Stimulated activated CD8-positive, alpha-beta memory T cell treated with anti-CD3 and anti-CD28 coated beads, Interleukin-4, amount 100 ng/mL, for 1 hour (primary cell): ENCODE results near the gene OTULIN.

Experiments used
- DNase-seq, 2 donors: peaks; one replicate each; pipeline ENCODE4 v3.0.0-alpha.2; 2020; ENCODE audit warnings: low read depth in 2 of 2, low spot score in 1 of 2

Gene OTULIN

DNA sequence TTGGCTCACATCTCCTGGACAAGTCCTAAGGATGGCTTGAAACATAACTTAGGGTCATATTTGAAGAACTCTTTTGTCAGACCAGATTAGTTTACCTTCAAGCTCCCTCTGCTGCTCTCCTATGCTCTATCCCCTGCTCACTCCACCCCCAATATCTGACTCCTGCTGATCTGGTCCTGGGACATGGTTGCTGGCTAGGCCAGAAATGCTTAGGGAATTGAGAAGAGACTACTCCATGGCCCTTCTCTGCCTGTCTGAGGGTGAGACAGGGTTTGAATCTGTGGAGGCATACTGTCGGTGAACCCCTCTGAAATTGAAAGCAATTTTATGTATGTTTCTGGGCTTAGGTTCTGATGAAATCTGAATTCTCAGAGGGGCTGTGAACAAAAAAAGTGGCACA lies 3.3 kb downstream of the OTULIN start:
- DNase-seq = no peak

GRCh38 chr5:14668181-14668591 lies 3.7 kb downstream of the OTULIN start:
- DNase-seq = no peak

DNA sequence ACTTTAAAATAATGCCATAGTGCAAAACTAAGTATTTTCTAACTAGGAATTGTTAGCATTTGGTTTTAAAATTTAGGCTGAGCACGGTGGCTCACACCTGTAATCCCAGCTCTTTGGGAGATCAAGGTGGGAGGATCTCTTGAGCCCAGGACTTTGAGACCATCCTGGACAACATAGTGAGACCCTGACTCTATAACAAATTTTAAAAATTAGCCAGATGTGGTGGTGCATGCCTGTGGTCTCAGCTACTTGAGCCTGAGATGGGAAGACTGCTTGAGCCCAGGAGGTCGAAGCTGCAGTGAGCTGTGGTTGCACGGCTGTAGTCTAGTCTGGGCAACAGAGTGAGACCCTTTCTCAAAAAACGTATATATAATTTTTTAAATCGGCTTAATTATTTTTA lies 4.9 kb downstream of the OTULIN start:
- no peak for DNase-seq

DNA sequence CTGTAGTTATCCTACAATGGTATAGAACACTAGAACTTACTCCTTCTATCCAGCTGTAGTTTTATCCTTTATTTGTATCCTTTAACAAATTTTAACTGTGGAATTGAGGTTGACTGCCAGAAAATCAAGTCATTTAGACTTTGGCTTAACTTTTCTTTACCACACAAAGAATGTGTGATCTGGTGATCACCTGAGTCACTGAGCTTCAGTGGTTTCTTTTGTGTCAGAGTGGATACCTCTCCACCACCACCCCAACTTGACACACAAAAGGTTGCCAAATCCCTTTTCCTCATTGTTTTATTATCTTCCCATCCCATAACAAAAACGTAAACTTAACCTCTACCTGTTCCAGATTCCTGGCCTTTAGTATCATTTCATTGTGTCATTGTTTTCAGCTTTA lies 5.5 kb downstream of the OTULIN start:
- no peak for DNase-seq

GRCh38 chr5:14671414-14671813 lies 6.9 kb downstream of the OTULIN start:
- no peak for DNase-seq

GRCh38 chr5:14672082-14672481 lies 7.6 kb downstream of the OTULIN start:
- no peak for DNase-seq

GRCh38 chr5:14672484-14673394 lies 8.2 kb downstream of the OTULIN start:
- DNase-seq = no peak

DNA sequence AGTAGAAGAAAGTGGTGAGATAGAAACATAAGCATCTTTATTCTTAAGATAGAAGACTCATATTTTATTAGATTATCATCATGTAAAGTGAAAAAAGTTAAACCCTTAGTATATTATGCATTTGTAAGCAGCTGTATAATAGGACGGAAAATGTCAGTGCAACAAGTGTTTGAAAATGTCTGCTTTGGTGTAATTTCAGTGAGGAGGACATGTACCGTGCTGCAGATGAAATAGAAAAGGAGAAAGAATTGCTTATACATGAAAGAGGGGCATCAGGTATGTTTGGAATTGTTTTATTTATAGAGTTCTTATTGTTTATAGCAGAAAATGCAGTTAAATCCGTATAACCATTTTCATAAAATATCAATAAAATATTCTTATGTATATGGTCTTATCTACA lies 8.9 kb downstream of the OTULIN start:
- no peak for DNase-seq

- no peak for DNase-seq
Observed at GRCh38 chr5:14674983-14675854, 10.7 kb downstream of the OTULIN start.

GRCh38 chr5:14675865-14676300 lies 11.4 kb downstream of the OTULIN start:
- no peak for DNase-seq

GRCh38 chr5:14676320-14676719 lies 11.8 kb downstream of the OTULIN start:
- no peak for DNase-seq

DNA sequence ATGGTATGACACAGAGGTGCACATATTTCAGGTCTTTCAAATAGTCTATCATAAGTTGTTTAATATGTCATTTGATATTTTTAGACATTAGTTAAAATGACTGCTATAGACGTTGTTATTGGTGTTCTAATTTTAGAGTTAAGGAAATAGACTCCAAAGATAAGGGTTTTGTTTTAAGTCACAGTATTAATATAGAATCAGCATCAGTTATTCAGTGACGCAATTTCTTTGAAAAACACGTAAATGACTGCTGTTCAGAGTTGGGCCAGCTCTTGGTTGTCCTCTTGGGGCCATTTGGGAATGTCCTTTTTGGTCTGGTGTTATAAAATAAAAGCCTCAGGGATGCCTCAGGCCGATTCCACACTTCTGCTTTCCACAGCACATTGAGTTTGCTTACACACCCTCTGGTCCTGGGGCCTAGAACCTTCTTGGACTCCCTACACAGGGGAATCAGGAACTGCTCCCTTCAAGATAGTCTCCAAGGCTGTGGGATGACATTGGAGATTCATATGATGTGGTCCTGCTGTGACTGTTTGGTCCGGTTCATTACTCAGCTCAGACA lies 14.3 kb downstream of the OTULIN start:
- no peak for DNase-seq

GRCh38 chr5:14679595-14679994 lies 15.1 kb downstream of the OTULIN start:
- no peak for DNase-seq

DNA sequence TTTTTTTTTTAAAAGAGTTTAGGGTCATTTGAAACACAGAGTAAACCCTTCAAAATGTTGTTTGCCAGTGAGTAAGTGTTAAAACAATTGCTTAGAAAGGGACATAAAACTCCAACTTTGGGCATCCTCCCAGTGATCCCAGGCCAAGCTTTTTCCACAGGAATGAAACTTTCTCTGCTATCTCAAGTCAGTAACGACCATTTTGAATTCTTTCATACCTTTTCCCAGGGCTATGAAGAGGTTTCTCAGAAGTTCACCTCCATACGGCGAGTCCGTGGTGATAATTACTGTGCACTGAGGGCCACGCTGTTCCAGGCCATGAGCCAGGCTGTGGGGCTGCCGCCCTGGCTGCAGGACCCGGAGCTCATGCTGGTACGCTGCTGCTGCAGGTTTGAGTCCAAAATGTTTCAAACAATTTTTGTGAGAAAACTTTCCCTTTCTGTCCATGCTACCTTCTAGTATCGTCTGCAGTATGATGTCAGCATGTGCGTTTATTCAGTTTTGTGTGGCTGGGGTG lies 16.8 kb downstream of the OTULIN start:
- DNase-seq = no peak

DNA sequence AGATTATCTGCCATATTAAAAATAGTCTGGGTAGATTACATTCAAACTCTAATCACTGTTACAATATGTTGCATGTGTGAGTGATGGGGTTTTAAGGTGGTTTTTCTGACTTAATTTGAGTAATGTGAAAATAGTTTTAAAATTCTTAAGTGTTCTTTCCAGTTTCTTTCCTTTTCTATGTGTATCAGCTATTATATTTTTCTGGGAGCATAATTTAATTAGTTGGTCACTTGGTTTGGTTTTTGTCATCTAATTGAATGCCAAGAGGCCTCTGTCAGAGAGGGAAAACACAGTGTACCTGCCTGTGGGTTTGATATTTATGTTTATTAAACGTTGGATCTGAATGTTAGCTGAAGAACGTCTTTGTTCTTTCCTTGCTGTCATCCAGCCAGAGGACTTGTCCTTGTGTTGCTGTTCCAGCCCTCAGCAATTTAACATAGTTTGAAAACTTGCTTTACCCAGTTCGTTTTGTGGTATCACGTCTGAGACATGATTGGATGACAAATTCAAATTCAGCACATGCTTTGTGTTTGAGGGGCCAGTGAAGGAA lies 19.5 kb downstream of the OTULIN start:
- no peak for DNase-seq

DNA sequence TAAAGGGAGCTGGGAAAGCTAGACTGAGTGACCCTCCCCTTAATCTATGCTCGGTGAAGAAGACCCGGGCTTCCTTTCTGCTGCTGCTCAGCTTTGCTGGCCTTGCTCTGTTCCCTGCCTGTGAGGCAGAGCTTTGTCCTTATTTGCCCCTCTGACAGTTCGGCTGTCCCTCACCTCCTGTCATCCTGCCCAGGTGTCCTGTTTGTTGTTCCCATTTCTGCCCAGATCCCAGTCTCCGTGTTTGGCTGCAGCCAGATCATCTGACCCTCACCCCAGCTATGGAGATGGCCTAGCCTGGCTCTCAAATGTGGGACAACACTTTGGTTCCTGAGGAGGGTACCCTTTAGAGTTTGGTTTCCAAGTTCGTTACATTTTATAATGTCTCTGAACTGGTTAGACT lies 20.2 kb downstream of the OTULIN start:
- no peak for DNase-seq

DNA sequence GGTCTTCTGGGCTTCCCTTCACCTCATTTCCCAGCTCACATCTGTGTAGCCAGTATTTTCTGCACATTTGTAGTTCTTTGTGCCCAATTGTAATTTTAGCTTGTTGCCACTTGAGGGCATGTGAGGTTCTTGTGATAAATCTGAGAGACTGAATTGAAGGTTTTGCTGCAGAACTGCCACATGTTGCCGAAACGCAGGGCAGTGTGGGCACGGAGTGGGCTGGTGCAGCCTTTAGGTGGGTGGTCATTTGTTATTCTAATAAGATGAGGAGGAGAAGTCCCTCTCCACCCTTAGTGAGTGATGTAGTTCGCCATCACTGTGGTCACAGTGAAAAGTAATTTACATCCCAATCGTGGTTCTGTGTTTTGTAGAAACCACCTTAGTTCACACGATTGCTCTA lies 21.2 kb downstream of the OTULIN start:
- DNase-seq = no peak

GRCh38 chr5:14686517-14686916 lies 22.0 kb downstream of the OTULIN start:
- DNase-seq = no peak

DNA sequence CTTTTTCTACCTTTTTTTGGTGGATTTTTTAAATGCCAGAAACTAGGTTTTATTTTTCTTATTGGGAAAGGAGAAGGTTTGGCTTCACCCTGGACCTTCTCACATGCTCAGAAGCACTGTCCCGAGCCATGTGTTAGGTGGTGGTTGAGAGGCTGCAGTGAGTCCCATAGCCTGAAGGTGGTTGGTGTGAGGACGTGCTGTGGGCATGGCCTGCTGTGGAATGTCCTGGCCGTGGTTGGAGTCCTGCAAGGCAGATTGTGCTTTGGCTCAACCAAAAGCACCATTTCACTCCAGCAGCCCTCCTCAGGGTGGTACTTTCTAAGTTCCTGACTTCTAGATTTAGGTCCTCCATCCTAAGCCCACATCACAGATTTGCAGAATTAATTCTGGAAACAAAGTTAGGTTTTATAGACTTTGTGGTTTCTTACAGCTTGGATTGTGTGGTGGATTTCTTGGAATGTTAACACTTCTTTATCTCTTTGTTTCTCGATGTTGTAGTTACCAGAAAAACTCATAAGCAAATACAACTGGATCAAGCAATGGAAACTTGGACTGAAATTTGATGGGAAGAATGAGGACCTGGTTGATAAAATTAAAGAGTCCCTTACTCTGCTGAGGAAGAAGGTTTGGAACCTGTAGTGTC lies 22.6 kb downstream of the OTULIN start:
- no peak for DNase-seq

- no peak for DNase-seq
Observed at GRCh38 chr5:14693070-14693469, 28.6 kb downstream of the OTULIN start.

DNA sequence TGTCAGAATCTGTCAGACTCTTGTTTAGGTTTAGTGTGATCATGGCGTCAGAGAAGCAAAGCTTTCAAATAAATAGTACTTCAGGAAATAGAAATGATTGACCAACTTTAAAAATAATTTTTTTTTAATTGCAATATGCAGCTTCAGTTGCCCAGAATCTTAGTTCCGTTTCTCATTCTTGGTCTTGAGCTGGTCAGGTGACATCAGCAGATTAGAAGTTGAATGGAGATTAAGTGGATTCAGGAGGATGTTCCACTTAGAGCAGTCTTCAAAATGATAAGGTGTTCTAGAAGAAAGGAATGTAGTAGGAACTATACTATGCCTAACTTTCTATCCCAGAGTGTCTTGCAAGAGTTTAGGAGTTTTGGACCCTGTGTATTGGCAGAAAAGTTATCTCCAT lies 30.6 kb downstream of the OTULIN start:
- DNase-seq = no peak
